HL-60 (cell line): ENCODE results near the gene ADAMTS12.

Experiments
- GABPA ChIP-seq: IDR thresholded peaks from 2 replicates; pipeline ENCODE4 v1.6.1; 2012; ENCODE audit warnings: low read depth
- POLR2AphosphoS5 ChIP-seq: IDR thresholded peaks from 2 replicates; pipeline ENCODE4 v1.6.1; 2012; ENCODE audit warnings: low read depth
- SPI1 ChIP-seq: IDR thresholded peaks from 2 replicates; pipeline ENCODE4 v1.6.1; 2012; ENCODE audit warnings: low read depth, mild to moderate bottlenecking, borderline replicate concordance
- TF ChIP-seq, protein P1 (sequence below): IDR thresholded peaks from one replicate; pipeline ENCODE4 v1.5.1; 2011; ENCODE audit warnings: low read length, control low read depth, inconsistent platforms; ENCODE audit not compliant: insufficient read depth
- TF ChIP-seq, protein P2 (sequence below): IDR thresholded peaks from 2 replicates; pipeline ENCODE4 v1.6.1; 2012; ENCODE audit warnings: low read depth; ENCODE audit not compliant: insufficient replicate concordance

DNA sequence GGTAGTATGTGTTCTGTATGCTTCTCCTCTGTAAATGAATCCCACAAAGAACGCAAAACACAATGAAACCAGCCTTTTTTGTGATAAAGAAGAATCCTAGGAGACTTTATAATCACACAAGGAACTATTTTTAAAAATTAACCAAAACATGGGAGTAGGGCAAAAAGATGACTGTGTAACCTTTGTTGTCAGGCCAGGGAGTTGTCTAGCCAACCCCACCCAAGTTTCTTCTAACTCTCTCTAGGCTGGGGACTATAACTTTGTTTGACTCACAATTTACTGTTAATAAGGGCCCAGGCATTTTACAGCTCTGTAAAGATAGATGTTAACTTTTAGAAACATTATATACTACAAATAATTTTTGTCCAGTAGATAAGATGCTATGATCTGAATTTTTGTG lies 176.1 kb downstream of the ADAMTS12 start:
- TF ChIP-seq, protein P1, sequence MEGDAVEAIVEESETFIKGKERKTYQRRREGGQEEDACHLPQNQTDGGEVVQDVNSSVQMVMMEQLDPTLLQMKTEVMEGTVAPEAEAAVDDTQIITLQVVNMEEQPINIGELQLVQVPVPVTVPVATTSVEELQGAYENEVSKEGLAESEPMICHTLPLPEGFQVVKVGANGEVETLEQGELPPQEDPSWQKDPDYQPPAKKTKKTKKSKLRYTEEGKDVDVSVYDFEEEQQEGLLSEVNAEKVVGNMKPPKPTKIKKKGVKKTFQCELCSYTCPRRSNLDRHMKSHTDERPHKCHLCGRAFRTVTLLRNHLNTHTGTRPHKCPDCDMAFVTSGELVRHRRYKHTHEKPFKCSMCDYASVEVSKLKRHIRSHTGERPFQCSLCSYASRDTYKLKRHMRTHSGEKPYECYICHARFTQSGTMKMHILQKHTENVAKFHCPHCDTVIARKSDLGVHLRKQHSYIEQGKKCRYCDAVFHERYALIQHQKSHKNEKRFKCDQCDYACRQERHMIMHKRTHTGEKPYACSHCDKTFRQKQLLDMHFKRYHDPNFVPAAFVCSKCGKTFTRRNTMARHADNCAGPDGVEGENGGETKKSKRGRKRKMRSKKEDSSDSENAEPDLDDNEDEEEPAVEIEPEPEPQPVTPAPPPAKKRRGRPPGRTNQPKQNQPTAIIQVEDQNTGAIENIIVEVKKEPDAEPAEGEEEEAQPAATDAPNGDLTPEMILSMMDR = no peak
- no peak for TF ChIP-seq POLR2AphosphoS5
- TF ChIP-seq, protein P2, sequence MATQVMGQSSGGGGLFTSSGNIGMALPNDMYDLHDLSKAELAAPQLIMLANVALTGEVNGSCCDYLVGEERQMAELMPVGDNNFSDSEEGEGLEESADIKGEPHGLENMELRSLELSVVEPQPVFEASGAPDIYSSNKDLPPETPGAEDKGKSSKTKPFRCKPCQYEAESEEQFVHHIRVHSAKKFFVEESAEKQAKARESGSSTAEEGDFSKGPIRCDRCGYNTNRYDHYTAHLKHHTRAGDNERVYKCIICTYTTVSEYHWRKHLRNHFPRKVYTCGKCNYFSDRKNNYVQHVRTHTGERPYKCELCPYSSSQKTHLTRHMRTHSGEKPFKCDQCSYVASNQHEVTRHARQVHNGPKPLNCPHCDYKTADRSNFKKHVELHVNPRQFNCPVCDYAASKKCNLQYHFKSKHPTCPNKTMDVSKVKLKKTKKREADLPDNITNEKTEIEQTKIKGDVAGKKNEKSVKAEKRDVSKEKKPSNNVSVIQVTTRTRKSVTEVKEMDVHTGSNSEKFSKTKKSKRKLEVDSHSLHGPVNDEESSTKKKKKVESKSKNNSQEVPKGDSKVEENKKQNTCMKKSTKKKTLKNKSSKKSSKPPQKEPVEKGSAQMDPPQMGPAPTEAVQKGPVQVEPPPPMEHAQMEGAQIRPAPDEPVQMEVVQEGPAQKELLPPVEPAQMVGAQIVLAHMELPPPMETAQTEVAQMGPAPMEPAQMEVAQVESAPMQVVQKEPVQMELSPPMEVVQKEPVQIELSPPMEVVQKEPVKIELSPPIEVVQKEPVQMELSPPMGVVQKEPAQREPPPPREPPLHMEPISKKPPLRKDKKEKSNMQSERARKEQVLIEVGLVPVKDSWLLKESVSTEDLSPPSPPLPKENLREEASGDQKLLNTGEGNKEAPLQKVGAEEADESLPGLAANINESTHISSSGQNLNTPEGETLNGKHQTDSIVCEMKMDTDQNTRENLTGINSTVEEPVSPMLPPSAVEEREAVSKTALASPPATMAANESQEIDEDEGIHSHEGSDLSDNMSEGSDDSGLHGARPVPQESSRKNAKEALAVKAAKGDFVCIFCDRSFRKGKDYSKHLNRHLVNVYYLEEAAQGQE = no peak
- no peak for TF ChIP-seq SPI1
- no peak for TF ChIP-seq GABPA
